NCI-H526 (cell line): ENCODE data around the gene SPATA9.
A peak's percentile ranks its signal among the peaks of the same experiment; 100 is the strongest.

Experiments used
- DNase-seq, 2 experiments: peaks; one replicate each; lab custom pipeline; 2025; lab: John Stamatoyannopoulos, UW

The SPATA9 gene

GRCh38 chr5:95684361-95684760, 1.6 kb upstream of the SPATA9 start:
- no peak for DNase-seq

- no peak for DNase-seq
These were observed 9.7 kb downstream of the SPATA9 start for GRCh38 chr5:95673081-95673480.

- DNase-seq: no peak
These were observed 10.2 kb downstream of the SPATA9 start for GRCh38 chr5:95672641-95673040.

- DNase-seq: no peak
These were observed 11.0 kb downstream of the SPATA9 start for GRCh38 chr5:95671826-95672225.

GRCh38 chr5:95670568-95670967, 12.2 kb downstream of the SPATA9 start:
- no peak for DNase-seq

GRCh38 chr5:95669985-95670384, 12.8 kb downstream of the SPATA9 start:
- no peak for DNase-seq

- no peak for DNase-seq
These were observed 13.3 kb downstream of the SPATA9 start for GRCh38 chr5:95669540-95669939.

- DNase-seq: no peak
These were observed 14.1 kb downstream of the SPATA9 start for GRCh38 chr5:95668728-95669127.

- no peak for DNase-seq
These were observed 14.6 kb downstream of the SPATA9 start for GRCh38 chr5:95668216-95668615.

GRCh38 chr5:95667678-95668077, 15.1 kb downstream of the SPATA9 start:
- no peak for DNase-seq

GRCh38 chr5:95667061-95667618, 15.7 kb downstream of the SPATA9 start:
- DNase-seq: no peak

GRCh38 chr5:95664204-95664786, 18.5 kb downstream of the SPATA9 start:
- peak in 1 of 2 experiments; percentile 6 for DNase-seq

- DNase-seq: no peak
These were observed 19.8 kb downstream of the SPATA9 start for GRCh38 chr5:95662946-95663345.

- no peak for DNase-seq
These were observed 22.7 kb downstream of the SPATA9 start for GRCh38 chr5:95660060-95660459.

GRCh38 chr5:95655575-95655974, 27.2 kb downstream of the SPATA9 start:
- DNase-seq: no peak

- DNase-seq: no peak
These were observed 28.6 kb downstream of the SPATA9 start for GRCh38 chr5:95654196-95654595.

- DNase-seq: peak in 1 of 2 experiments; percentile 3
These were observed 29.9 kb downstream of the SPATA9 start for GRCh38 chr5:95652849-95653248.

- no peak for DNase-seq
These were observed 32.8 kb downstream of the SPATA9 start for GRCh38 chr5:95649842-95650620.

- DNase-seq: no peak
These were observed 33.5 kb downstream of the SPATA9 start for GRCh38 chr5:95649274-95649673.

GRCh38 chr5:95647886-95648860, 34.6 kb downstream of the SPATA9 start:
- DNase-seq: no peak

- DNase-seq: peak; percentile 77 to 95
These were observed 36.0 kb downstream of the SPATA9 start, which contains the start of gene RFESD for GRCh38 chr5:95646569-95647431. RFESD (plus strand) TSS chr5:95646777; CDS start chr5:95652272, 5,495 bp downstream.
